GM18511 (cell line): ENCODE results near the gene ARL10.
A peak's percentile ranks its signal among the peaks of the same experiment; 100 is the strongest.

Source experiments
- ATAC-seq: cut with Tn5 transposase; IDR thresholded peaks from one replicate; pipeline ENCODE4 v1.9.1; 2021; ENCODE audit warnings: mild to moderate bottlenecking, moderate library complexity; ENCODE audit not compliant: unreplicated experiment

ARL10 gene

GRCh38 chr5:176361437-176362232 lies 3.7 kb upstream of the ARL10 start, which contains the start of gene KIAA1191:
KIAA1191 (minus strand) TSS chr5:176361764; CDS start chr5:176359508, 2,256 bp downstream.
- peak; percentile 87 for ATAC-seq

DNA sequence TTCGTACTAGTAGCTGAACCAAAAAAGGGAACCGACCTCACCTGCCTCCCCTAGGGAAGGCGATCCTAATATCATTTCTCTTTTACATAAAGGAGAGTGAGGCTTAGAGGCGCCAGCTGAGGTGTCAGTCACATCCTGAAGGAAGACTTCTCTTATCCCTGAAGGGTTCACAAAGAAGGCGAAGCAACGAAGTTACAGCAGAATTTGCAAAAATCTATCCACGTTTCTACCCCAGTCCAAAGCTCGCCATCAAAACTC lies 3.1 kb upstream of the ARL10 start:
- peak; percentile 10 for ATAC-seq

- no peak for ATAC-seq
These were observed 429 bp upstream of the ARL10 start for GRCh38 chr5:176364765-176365350.

- no peak for ATAC-seq
These were observed 1.1 kb downstream of the ARL10 start for GRCh38 chr5:176366232-176366894.

DNA sequence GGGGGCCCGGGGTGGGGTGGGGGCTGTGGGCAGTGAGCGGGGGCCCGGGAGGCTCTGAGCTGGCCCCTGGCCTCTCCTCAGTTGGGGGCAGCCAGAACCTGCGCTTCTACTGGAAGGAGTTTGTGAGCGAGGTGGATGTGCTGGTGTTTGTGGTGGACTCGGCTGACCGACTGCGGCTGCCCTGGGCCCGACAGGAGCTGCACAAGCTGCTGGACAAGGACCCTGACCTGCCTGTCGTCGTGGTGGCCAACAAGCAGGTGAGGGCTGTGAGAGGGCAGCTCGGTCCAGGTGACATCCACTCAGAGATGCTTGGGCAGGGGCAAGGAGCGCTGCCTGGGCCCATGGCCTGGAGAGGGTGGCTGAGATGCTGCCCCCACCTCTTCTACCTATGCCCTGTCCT lies 3.4 kb downstream of the ARL10 start:
- ATAC-seq = no peak

- no peak for ATAC-seq
These were observed 4.8 kb downstream of the ARL10 start for GRCh38 chr5:176369934-176370711.

- ATAC-seq = no peak
These were observed 6.6 kb downstream of the ARL10 start for GRCh38 chr5:176371621-176372539.

DNA sequence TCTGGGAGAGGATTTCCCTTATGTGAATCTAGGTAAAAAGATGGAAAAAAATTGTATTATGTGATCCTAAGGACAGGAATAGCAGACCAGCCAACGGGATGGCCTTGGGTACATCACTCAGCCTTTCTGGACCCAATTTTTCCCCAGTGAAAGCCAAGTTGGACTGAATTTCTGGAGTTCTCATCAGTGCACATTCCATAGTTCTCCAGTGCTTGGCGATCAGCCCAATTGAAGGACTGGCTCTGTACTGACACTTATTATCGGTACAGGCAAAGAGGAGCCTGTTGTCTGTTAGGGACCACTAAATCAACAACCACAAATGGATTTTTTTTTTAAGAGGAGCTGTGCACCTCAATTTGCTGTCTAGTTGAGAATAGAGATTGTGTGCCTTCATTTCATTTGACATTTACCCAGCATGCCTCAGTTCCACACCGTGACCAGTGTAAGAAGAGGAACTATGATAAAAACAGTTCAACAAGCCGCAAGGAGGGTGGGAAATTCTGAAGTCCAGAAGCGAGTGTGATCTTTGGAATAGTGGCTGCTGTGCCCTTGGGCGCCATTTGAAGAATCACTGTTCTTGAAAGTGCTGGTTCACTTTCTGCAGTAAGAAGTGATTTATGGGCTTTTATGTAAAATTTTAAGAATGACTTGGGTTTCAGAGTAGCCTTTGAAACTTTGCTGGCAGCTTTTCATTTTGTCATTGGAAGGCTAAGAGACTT lies 8.0 kb downstream of the ARL10 start:
- no peak for ATAC-seq

DNA sequence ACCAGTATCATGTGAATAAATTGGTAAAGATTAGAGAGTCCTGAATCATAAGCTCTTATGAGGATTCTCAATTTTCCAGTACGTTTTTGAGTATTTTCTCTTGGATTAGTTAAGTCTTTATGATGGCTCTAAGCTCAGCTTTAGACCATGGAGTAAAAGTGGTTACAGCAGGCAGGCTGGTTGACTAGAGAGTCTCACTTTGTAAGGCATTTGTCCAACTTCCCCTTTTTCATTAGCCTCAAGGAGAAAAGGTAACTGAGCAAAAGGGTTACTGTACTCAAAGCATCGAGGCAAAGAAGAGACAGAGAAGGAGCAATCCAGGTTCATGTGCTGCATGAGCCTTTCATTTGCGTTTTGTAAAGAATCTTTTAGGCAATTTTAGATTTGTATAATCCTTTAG lies 14.6 kb downstream of the ARL10 start:
- peak; percentile 50 for ATAC-seq

DNA sequence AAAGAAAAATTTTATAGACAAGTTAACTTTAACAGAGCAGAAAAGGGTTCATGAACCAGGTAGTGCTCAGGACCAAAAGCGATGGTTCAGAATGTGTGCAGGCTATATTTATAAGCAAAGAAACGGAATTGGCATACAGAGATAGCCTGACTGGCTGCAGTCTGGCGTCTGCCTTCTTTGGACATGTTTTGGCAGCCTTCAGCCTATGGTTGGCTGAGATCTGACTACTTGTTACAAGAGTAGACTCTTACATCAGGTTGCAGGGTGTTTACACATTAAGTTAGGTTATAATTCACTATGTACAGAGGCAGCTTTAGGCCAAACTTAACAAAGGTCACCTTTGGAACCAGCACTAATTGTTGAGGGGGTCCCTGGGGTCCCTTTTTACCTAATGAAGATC lies 16.1 kb downstream of the ARL10 start:
- ATAC-seq = no peak

DNA sequence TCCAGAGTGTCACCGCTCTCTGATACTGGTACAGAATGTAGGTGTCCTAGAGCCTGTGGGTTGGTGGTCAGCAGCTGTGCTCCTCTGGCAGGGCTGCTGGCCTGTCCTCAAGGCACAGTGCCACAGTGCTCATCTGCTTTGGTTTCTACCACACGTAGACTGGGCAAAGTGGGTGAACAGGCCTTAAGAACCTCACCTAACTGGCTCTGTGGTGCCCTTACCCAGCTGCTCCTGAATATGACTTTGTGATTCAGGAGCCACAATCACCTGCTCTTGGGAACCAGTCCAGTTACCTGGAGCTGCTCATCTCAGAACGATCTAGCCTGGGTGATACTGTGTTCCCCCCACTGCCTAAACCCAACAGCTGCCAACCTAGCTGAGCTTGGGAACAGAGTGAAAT lies 16.7 kb downstream of the ARL10 start:
- no peak for ATAC-seq

DNA sequence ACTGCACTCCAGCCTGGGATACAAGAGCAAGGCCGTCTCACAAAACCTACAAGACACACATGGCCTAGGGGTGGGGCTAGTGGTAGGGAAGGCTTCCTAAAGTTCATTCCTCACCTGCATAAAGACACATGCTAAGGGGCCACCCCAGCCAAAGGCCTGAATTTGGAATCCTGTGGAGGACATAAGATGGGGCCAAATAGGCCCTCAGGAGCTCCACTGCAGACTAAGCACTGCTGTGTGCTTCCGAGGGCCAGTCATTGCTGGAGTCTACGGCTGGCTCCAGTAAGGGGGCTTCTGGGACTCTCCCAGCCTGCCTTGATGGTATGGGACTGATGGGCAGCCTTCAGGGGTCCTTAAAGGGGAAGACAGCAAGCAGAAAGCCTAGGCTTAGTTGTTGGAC lies 17.4 kb downstream of the ARL10 start:
- ATAC-seq = no peak

GRCh38 chr5:176383248-176383905 lies 18.1 kb downstream of the ARL10 start:
- no peak for ATAC-seq

DNA sequence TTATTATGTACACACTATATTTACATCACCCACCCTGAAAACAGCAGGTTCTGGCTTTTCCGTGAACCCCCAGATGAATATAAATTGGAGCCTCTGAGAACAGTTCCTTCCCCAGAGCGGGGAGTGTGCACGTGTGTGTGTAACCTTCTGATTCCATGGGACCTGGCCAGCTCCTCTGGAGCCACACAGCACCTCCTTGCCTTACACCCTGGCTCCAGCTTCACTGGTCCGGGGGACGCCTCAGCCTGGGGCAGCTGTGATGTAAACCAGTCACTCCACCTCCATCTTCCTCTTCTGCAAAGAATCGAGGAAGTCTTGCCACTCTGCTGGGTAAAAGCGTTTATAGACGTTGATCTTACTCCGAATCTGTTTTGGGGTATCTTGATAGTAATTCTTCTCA lies 18.7 kb downstream of the ARL10 start:
- no peak for ATAC-seq

DNA sequence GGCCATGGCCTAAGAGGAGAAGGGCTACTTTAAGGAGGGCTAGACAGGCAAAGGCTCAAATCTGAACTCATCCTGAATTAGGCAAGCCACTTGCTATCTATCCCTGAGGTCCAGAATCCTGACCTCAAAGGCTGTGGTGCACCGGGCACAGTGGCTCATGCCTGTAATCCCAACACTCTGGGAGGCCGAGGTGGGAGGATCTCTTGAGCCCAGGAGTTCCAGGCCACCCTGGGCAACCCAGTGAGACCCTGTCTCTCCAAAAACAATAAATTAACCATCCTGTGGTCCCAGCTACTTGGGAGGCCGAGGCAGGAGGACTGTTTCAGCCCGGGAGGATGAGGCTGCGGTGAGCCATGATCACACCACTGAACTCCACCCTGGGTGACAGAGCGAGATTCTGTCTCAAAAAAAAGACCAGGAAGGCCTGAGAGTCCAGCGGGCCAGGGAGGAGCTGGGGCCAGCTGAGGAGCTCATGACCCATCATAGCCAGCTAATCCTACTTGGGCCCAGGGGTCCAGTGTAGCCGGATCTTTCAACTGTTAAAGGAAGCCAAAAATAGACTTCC lies 19.2 kb downstream of the ARL10 start:
- no peak for ATAC-seq

- no peak for ATAC-seq
These were observed 19.7 kb downstream of the ARL10 start for GRCh38 chr5:176384991-176385390.

DNA sequence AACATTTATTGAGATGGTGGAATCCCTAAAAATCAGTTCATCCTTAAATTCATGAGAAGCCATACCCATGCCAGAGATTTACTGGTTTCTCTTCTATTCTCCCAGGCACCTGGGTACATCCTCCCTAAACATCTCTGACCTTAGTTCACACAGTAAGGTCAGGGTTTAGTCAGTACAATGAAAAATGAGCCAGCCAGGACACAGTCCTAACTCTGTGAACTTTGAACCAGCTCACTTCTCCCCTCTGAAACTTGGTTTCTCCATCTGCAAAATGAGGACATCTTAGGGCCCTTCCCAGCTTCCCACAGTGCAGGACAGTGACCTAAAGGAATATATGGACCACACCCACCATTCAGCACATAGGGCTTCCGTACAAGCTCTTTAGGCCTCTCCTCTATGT lies 21.2 kb downstream of the ARL10 start:
- ATAC-seq = no peak

DNA sequence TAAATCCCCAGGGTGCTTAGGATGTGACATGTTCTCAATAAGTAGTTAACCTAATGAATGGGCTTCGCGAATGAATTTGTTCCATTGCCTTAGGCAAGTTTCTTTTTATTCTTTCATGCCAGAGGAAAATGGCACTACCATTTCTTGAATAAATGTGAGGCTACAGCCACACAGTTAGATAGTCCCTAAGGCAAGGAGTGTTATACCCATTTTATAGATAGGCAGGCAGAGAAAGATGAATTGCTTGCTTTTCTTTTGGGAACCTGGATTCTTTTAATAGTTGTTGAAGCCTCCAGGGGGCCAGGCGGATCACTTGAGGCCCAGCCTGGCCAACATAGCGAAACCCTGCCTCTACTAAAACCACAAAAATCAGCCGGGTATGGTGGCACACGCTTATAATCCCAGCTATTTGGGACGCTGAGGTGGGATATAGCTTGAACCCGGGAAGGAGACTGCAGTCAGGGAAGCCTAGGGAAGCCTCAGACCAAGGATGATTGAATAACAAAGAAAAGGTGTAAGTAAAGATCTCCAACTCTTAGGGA lies 22.2 kb downstream of the ARL10 start:
- no peak for ATAC-seq

- ATAC-seq = no peak
These were observed 22.7 kb downstream of the ARL10 start for GRCh38 chr5:176388003-176388443.
